CD14-positive monocyte (primary cell): ENCODE results near the gene KIF3A. TPM values are rescaled to one million over a fixed set of nuclear protein-coding genes. Genes with fewer than 3 reads are reported as not detected.

Source experiments
- DNase-seq, 3 donors: peaks; one replicate each; pipeline ENCODE4 v3.0.0-alpha.2; 2011 to 2022
- H2AFZ ChIP-seq: 2 replicates; pipeline ENCODE4 v1.6.0; 2012; ENCODE audit warnings: mild to moderate bottlenecking, low read depth, low read length, inconsistent platforms; ENCODE audit not compliant: insufficient read depth, poor library complexity, severe bottlenecking
- H3K27ac ChIP-seq, 2 donors: 1 replicate in 1 of 2; 2 replicates in 1 of 2; pipeline ENCODE4 v1.5.1; 2012 to 2013; ENCODE audit warnings: low read length in 2 of 2, control low read depth in 1 of 2, inconsistent platforms in 1 of 2, low read depth in 1 of 2, mild to moderate bottlenecking in 1 of 2
- H3K27me3 ChIP-seq, 2 donors: one replicate each; pipeline versions ENCODE4 v1.6.0 to v1.6.1; 2011 to 2013; ENCODE audit warnings: low read length in 2 of 2; ENCODE audit not compliant: control insufficient read depth in 2 of 2, insufficient read depth in 2 of 2
- H3K36me3 ChIP-seq, 2 donors: replicated peaks in 1 of 2; 1 replicate in 1 of 2; 2 replicates in 1 of 2; pipeline versions ENCODE4 v1.5.1 to v1.6.1; 2012 to 2013; ENCODE audit warnings: low read length in 2 of 2, control low read depth in 1 of 2, inconsistent platforms in 1 of 2, mild to moderate bottlenecking in 1 of 2; ENCODE audit not compliant: insufficient read depth in 2 of 2, control insufficient read depth in 1 of 2
- H3K4me1 ChIP-seq, 2 donors: 1 replicate in 1 of 2; 2 replicates in 1 of 2; pipeline versions ENCODE4 v1.5.1 to v1.6.1; 2012 to 2013; ENCODE audit warnings: low read length in 2 of 2, control low read depth in 1 of 2, inconsistent platforms in 1 of 2, mild to moderate bottlenecking in 1 of 2, moderate library complexity in 1 of 2; ENCODE audit not compliant: insufficient read depth in 2 of 2, control insufficient read depth in 1 of 2
- H3K4me2 ChIP-seq: replicated peaks from 2 replicates; pipeline ENCODE3; 2012; ENCODE audit warnings: low read length, moderate library complexity, mild to moderate bottlenecking; ENCODE audit not compliant: poor library complexity, severe bottlenecking; ENCODE audit errors: extremely low read depth
- H3K4me3 ChIP-seq, 3 experiments: fragments of 200-600 bp in 1 of 3; sonication (generic) in 1 of 3; replicated peaks in 1 of 3; 1 replicate in 2 of 3; 2 replicates in 1 of 3; pipeline ENCODE4 v1.5.1; 2011 to 2013; ENCODE audit warnings: low read length in 3 of 3, mild to moderate bottlenecking in 3 of 3, control low read depth in 2 of 3, low read depth in 2 of 3, inconsistent platforms in 1 of 3, moderate library complexity in 1 of 3
- H3K79me2 ChIP-seq: 2 replicates; pipeline ENCODE4 v1.6.0; 2012; ENCODE audit warnings: mild to moderate bottlenecking, control low read depth, inconsistent platforms, low read length, moderate library complexity; ENCODE audit not compliant: insufficient read depth
- H3K9ac ChIP-seq: 2 replicates; pipeline ENCODE4 v1.6.0; 2017; ENCODE audit warnings: low read length, mild to moderate bottlenecking; ENCODE audit not compliant: insufficient read depth, poor library complexity, severe bottlenecking
- H3K9me3 ChIP-seq, 2 donors: replicated peaks in 1 of 2; 1 replicate in 1 of 2; 2 replicates in 1 of 2; pipeline versions ENCODE4 v1.5.1 to v1.6.1; 2012 to 2013; ENCODE audit warnings: low read length in 2 of 2, control low read depth in 1 of 2; ENCODE audit not compliant: control insufficient read depth in 1 of 2, insufficient read depth in 1 of 2
- H4K20me1 ChIP-seq: 2 replicates; pipeline ENCODE4 v1.6.0; 2012; ENCODE audit warnings: mild to moderate bottlenecking, low read length, control low read depth, moderate library complexity; ENCODE audit not compliant: insufficient read depth
- H3K27ac Mint-ChIP-seq, 7 donors: one replicate each; pipeline ENCODE4 v1.8.0; 2020; ENCODE audit warnings: mild to moderate bottlenecking in 7 of 7, mixed read lengths in 7 of 7, moderate library complexity in 6 of 7, inconsistent platforms in 2 of 7
- H3K27me3 Mint-ChIP-seq, 3 donors: one replicate each; pipeline ENCODE4 v1.8.0; 2021 to 2022; ENCODE audit warnings: low read depth in 3 of 3, mild to moderate bottlenecking in 3 of 3, mixed read lengths in 3 of 3, moderate library complexity in 3 of 3, inconsistent platforms in 1 of 3
- H3K36me3 Mint-ChIP-seq, 2 donors: one replicate each; pipeline ENCODE4 v1.8.0; 2020; ENCODE audit warnings: mixed read lengths in 2 of 2, inconsistent platforms in 1 of 2, mild to moderate bottlenecking in 1 of 2
- H3K4me1 Mint-ChIP-seq: one replicate; pipeline ENCODE4 v1.8.0; 2020; ENCODE audit warnings: mild to moderate bottlenecking, mixed read lengths
- H3K4me3 Mint-ChIP-seq, 2 donors: one replicate each; pipeline ENCODE4 v1.8.0; 2020; ENCODE audit warnings: mild to moderate bottlenecking in 2 of 2, mixed read lengths in 2 of 2, moderate library complexity in 1 of 2
- H3K9me3 Mint-ChIP-seq, 7 donors: one replicate each; pipeline ENCODE4 v1.8.0; 2020 to 2022; ENCODE audit warnings: mixed read lengths in 7 of 7, mild to moderate bottlenecking in 6 of 7, moderate library complexity in 6 of 7, inconsistent platforms in 2 of 7
- WGBS: methylation state at CpG from one replicate; pipeline ENCODE4 v1.1.5; 2013; ENCODE audit warnings: missing lambda C conversion rate; ENCODE audit not compliant: insufficient coverage; 5-methylcytosine and 5-hydroxymethylcytosine counted together
- intact Hi-C, 2 donors: fragments of 100-400 bp; cut with micrococcal nuclease; formaldehyde crosslinking; loops; one replicate each; pipeline versions ENCODE4 v1.15.0 to v1.15.1; 2023
- polyA plus RNA-seq, 3 donors: library from polyadenylated mRNA; depleted of rRNA in 1 of 3; unstranded in 2 of 3; stranded (reverse) in 1 of 3; fragments of 300-500 nt in 2 of 3; fragments of >200 nt in 1 of 3; fragmentation: Illumina TruSeq in 2 of 3; gene quantifications; 1 replicate in 2 of 3; 2 replicates in 1 of 3; pipeline ENCODE4 v1.2.3, GENCODE V29; 2012 to 2021
- TF ChIP-seq, protein P1 (sequence below): fragments of 200-600 bp; IDR thresholded peaks from one replicate; pipeline ENCODE4 v1.8.0; 2022; ENCODE audit warnings: antibody characterized with exemption, mild to moderate bottlenecking

The KIF3A gene
- polyA plus RNA-seq, 3 donors: 0.68 to 1.3 (median 1.2) TPM

DNA sequence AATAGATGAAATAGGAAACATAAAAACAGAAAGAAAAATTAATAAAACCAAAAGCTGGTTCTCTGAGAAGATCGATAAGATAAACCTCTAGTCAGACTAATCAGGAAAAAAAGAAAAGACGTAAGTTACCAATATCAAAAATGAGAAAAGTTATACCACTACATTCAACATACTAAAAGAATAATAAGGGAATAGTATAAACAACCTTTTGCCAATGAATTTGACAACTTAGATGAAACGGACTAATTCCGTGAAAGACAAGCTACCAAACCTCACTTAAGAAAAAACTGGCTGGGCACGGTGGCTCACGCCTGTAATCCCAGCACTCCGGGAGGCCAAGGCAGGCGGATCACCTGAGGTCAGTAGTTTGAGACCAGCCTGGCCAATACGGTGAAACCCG lies 7.5 kb downstream of the KIF3A start:
- intact Hi-C loops: no loop called here
- Histone ChIP-seq H3K27me3 (no peaks in the 10 kb centered on the region), H3K79me2 (no peaks in the 10 kb centered on the region), H4K20me1 (no peaks in the 10 kb centered on the region), H3K9me3 (no peaks in the 10 kb centered on the region), H2AFZ (no peak overlapping the region), H3K27ac (no peak overlapping the region), H3K4me1 (no peaks in the 10 kb centered on the region), H3K9ac (no peak overlapping the region), H3K36me3 (no peaks in the 10 kb centered on the region), H3K4me2 (no peak overlapping the region), H3K4me3 (no peak overlapping the region)
- no peaks in the 10 kb centered on the region for H3K27me3 Mint-ChIP-seq
- no peaks in the 10 kb centered on the region for H3K9me3 Mint-ChIP-seq
- 100% methylated on average over 5 of the region's 10 CpGs for WGBS
- TF ChIP-seq, protein P1, sequence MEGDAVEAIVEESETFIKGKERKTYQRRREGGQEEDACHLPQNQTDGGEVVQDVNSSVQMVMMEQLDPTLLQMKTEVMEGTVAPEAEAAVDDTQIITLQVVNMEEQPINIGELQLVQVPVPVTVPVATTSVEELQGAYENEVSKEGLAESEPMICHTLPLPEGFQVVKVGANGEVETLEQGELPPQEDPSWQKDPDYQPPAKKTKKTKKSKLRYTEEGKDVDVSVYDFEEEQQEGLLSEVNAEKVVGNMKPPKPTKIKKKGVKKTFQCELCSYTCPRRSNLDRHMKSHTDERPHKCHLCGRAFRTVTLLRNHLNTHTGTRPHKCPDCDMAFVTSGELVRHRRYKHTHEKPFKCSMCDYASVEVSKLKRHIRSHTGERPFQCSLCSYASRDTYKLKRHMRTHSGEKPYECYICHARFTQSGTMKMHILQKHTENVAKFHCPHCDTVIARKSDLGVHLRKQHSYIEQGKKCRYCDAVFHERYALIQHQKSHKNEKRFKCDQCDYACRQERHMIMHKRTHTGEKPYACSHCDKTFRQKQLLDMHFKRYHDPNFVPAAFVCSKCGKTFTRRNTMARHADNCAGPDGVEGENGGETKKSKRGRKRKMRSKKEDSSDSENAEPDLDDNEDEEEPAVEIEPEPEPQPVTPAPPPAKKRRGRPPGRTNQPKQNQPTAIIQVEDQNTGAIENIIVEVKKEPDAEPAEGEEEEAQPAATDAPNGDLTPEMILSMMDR: no peak
- DNase-seq: no peak
- no peaks in the 10 kb centered on the region for H3K36me3 Mint-ChIP-seq
- no peaks in the 10 kb centered on the region for H3K4me1 Mint-ChIP-seq
- no peak overlapping the region for H3K4me3 Mint-ChIP-seq
- H3K27ac Mint-ChIP-seq: no peak overlapping the region

- peaks cover 0 to 1% (median 0%) of the 10 kb centered on the region in 3 donors for H3K27me3 Mint-ChIP-seq
- TF ChIP-seq, protein P1: no peak
- Histone ChIP-seq H3K27me3 (no peaks in the 10 kb centered on the region), H3K79me2 (no peaks in the 10 kb centered on the region), H3K27ac (no peak overlapping the region), H3K4me1 (no peaks in the 10 kb centered on the region), H3K4me3 (no peak overlapping the region), H3K9ac (no peak overlapping the region), H3K9me3 (no peaks in the 10 kb centered on the region), H3K4me2 (no peak overlapping the region), H2AFZ (no peak overlapping the region), H4K20me1 (no peaks in the 10 kb centered on the region), H3K36me3 (no peaks in the 10 kb centered on the region)
- peaks cover 0 to 2% (median 0%) of the 10 kb centered on the region in 7 donors for H3K9me3 Mint-ChIP-seq
- H3K27ac Mint-ChIP-seq: no peak overlapping the region
- no peaks in the 10 kb centered on the region for H3K4me1 Mint-ChIP-seq
- DNase-seq: no peak
- intact Hi-C loops: no loop called here
- H3K36me3 Mint-ChIP-seq: no peaks in the 10 kb centered on the region
- no peak overlapping the region for H3K4me3 Mint-ChIP-seq
- no CpG with 5 or more reads among the region's 2 CpGs for WGBS
Observed at GRCh38 chr5:132725745-132726144, 11.6 kb downstream of the KIF3A start.
